Activated T-helper 1 cell treated with Interleukin-2 at 50 U/mL for 16 hours (primary cell): ENCODE measurements around the gene NCKAP1.

Experiments used
- DNase-seq: peaks from one replicate; pipeline ENCODE4 v3.0.0-alpha.2; 2020; ENCODE audit warnings: low read depth

NCKAP1 gene

DNA sequence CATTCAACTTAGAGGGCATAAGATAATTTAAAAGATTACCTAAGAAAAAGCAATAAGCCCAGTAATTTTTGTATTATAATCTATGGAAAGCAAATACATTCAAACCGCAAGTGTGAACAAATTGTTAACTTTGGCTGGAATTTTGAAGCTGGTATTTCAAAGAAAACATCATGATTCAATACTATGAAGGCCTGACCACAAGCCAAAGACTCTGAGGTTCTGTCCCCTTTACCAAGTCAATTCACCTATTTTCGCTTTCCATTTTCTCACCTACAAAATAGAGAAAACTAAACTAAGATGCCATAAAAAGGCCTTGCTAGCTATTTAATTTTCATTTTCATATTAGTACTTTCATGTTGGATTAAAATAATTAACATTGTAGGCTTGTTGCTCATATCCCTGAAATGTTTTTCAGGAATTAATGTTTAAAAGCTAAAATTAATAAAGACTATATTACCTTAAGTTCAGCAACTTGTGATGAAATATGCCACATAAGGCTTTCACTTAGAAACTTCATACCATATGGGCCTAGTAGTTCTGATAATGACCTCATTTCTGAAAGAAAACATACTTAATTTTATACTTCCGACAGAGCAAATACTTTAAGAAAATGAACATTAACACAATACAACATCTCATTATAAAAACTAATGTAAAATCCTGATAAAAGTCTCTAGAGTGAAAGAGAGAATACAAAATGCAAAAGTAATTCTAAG is 86.2 kb downstream of the NCKAP1 start:
- no peak for DNase-seq

GRCh38 chr2:182950546-182950945 is 87.7 kb downstream of the NCKAP1 start:
- no peak for DNase-seq

- DNase-seq, result no peak
These were observed 88.6 kb downstream of the NCKAP1 start for GRCh38 chr2:182949572-182950189.

DNA sequence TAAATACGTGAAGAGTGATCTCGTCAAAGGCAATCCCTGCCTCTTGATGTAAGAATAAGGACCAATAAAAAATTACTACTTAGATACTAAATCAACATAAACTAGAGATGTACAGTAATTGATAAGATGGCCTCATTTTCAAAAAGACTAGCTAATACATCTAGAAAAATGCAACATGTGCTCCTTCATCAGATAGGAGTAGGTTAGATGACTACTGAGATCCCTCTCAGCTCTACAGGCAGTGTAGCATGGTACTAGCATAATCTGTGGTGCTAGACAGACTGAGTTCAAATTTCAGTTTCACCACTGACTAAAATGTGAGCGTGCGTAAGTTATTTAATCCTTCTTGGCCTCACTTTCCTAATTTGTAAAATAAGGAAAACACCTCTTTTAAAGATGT is 89.2 kb downstream of the NCKAP1 start:
- no peak for DNase-seq

GRCh38 chr2:182946958-182947369 is 91.3 kb downstream of the NCKAP1 start:
- DNase-seq, result no peak

DNA sequence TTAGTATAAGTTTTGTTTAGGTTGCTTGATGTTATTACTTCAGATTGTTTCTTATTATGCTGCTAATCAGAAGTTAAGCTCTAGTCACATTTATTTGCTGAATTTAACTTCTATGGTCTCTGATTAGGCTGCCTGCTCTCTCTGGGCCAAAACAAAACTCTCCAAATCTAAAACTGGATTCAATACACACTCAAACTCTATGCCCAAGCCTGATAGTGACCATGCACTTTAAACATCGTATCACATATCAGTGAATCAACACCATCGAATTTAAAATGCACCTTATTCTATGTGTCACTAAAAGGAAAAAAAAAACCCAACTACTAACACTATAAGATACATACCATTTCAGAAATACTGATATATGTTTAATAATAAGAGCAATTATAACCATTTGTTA is 94.9 kb downstream of the NCKAP1 start:
- no peak for DNase-seq

DNA sequence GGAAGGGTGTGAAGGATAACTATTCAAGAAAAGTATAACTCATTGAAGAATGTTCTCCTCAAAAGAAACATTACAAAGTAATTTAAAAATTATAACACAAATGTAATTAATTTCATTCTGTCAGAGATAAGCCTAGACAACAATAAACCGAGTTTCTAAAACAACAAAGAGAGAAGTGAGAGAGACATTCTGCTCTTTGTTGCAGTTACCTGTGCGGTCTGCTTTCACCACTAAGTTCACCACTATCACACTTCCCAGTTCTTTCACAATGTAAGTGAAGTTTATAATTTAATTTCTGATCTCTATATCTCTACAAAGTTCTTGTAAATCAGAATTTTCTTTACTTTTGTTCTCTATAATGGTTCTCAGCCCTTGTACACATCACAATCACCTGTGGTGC is 95.5 kb downstream of the NCKAP1 start:
- no peak for DNase-seq

DNA sequence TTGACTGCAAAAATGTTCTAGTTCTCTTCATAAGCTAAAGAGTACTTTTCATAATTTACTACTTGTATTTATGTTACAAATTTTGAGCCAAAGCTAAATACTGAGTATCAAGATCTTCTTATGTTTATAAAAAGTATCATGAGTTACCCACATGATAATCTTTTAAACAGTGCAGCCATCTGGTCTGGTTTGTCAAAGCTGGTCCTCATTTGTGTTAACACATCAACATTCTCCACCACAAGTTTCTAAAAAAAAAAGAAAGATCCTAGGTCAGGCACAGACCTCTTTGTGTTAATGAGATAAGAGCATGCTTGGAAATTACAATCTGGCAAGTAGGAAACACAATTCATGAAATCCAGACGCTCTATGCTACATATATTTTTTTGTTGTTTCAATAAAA is 96.3 kb downstream of the NCKAP1 start:
- no peak for DNase-seq

DNA sequence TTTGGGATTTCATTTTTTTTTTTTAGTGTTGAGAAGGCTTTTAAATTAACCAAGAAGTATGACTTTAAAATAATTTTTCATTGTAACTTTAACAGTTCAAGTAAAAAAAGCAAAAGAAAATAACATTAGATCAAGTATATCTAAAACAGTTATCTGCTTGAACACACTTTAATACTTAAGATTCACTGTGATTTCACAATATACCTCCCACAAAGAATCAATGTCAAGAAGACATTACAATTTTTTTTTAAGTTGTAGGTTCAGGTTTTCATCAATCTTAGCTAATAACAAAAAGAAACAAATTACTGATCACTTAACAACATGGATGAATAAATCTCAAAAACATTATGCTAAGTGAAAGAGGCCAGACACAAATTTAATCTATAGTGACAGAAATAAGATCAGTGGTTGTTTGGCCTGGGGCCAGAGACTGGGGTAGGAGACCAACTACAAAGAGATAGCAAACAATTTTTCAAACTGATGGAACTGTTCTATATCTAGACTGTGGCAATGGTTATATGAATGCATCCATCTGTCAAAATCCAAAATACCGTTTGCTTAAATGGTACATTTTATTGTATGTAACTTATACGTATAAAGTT is 97.0 kb downstream of the NCKAP1 start:
- DNase-seq, result no peak

DNA sequence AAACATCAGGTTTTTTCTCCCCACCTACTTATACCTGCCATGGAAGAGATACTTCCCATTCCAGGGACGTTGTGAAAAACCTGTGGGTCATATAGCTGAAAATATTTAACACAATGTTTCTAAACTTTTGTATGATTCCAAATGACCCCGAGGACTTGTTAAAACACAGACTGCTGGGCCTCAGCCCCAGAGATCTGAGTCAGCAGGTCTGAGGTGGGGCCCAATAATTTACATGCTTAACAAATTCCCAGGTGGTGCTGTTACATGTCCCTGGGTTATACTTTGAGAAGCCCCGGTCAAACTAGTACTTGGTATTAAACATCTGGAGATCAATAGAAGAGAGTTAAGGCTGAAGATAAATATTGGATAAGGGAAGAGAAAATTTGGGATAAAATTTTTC is 100.4 kb downstream of the NCKAP1 start:
- DNase-seq, result no peak

GRCh38 chr2:182933629-182934028 is 104.6 kb downstream of the NCKAP1 start:
- no peak for DNase-seq

DNA sequence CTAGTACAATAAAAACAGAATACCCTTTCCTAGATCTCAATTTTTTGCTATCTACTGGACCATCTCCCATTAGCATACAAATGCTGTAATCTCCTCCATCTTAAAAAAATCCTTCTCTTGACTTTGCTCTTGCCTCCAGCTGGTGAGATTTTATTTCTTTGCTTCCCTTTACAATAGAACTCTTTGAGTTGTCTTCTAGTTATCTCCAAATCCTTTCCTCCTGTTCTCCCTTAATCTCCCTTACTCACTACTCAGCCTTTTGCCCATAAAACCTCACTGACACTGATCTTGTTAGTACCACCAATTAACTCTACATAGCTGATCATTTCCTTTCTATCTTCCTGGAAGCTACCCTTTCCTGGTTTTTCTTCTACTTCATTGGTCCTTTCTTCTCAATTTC is 108.3 kb downstream of the NCKAP1 start:
- no peak for DNase-seq

DNA sequence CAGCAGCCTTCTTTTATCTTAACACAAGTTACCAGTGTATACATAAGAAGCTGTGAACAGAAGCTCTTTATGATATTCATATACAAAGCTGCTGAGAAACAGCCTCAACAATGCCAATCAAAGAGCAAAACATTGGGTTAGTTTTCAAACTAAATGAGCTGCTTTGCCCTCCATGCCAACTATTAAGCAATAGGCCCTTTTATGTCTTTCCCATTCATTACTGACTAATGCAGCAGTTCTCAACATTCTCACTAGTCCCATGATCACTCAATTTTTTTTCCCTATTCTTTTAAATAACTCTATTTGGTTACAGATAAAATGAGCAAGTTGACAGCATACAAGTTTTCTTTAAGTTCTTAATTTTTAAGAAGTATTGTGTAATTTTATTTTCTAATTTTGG is 114.0 kb downstream of the NCKAP1 start:
- no peak for DNase-seq

DNA sequence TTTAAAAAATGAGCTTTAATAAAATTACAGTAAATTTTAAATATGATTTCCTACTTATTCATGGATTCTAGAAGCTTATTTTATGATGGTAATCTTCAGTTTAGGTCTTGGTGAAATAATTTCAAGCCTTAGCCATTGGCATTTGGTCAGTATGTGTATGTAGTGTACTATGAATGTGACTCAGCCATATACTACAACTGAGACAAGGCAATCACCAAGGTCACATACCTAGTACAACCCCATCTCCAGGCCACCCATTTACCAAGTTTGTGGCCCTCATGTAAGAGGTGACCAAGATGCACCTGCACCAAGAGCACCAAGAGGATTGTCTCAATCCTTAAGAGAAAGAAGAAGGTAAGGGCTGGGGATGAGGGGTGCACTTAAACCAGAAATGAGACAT is 117.0 kb downstream of the NCKAP1 start:
- DNase-seq, result no peak

DNA sequence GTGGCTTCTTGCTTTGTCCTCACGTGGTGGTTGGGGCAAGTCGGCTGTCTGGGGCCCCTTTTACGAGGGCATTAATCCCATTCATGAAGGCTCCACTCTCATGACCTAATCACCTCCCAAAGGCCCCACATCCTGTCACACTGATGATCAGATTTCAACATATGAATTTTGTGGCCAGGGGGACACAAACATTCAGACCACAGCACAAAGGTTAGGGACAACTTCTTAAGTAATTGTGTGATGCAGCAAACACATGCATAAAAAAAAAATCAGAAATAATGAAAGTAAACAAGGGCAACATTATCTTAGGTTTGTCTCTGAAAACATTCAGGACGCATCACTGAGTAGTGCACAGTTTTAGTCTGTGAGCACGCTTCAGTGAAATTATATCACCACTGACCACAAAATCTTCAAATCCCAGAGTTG is 117.6 kb downstream of the NCKAP1 start:
- DNase-seq, result no peak

- no peak for DNase-seq
These were observed 118.2 kb downstream of the NCKAP1 start for GRCh38 chr2:182920089-182920488.

DNA sequence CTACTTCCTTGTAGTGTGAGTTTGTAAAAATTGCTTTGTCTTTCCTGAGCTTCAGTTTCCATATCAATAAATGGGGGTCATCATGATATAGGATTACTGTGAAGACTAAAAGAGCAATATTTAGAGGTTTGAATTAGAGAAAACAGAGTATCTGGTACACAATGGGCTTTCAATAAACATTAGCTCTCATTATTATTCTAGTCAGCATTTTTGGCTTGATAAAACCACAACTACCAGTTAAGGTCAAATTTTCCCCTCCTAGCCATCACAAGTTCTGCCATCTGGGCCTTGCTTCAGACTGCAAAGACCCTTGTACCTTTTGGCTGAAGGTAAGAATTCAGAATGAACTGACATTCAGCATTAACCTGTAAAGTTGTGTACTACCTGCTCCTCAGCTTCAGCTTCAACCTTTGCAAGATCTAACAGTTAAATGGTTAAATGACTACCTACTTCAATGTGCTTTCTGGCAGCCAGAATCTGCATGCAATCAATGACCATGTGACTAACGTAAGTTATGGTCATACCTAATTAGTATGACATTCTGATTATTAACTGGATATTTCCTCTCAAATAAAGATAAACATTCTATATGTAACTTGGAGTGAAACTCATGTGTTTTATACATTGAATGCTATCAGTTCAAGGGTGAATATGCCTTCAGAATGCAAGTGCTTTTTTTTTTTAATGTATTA is 119.2 kb downstream of the NCKAP1 start:
- DNase-seq, result no peak

DNA sequence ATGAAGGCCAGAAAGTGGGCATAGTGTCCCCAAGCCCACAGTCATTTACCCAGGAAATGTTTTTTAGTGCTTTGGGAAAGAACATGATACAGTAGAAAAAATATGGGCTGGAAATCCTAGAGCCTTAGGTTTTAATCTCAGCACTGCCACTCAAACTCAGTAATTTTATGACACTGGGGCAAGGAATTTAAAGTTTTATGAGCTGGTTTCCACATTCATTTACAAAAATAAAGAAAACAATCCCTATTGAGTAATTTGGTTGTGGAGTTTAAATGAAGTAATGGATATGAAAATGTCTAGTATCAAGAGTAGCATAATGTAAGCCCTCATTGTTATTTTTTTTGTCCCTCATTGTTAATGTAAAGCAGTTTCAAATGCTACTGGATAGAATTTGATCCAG is 120.3 kb downstream of the NCKAP1 start:
- DNase-seq, result no peak

GRCh38 chr2:182916417-182916816 is 121.8 kb downstream of the NCKAP1 start:
- DNase-seq, result no peak

GRCh38 chr2:182915369-182916326 is 122.6 kb downstream of the NCKAP1 start:
- no peak for DNase-seq

DNA sequence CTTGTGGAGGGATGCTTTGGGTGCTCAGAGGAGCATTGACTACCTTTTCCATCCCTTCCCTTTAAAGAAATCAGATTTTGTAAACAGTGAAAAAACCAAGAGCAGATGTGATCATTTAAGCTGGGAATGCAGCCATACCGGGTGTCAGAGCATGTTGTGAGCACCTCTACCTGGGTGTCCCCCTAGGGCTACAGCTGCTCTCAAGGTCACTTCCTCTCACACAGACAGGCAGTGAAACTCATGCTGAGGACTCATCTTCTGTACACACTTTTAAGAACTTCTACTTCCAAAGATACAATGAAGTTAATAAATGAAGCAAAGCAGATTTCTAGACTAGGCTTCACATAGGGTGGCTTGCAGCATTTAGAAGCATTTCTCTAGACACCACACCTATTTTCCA is 123.4 kb downstream of the NCKAP1 start:
- no peak for DNase-seq

GRCh38 chr2:182913064-182913463 is 125.2 kb downstream of the NCKAP1 start:
- no peak for DNase-seq
